Measurements from ENCODE around the gene BPTF.

DNA sequence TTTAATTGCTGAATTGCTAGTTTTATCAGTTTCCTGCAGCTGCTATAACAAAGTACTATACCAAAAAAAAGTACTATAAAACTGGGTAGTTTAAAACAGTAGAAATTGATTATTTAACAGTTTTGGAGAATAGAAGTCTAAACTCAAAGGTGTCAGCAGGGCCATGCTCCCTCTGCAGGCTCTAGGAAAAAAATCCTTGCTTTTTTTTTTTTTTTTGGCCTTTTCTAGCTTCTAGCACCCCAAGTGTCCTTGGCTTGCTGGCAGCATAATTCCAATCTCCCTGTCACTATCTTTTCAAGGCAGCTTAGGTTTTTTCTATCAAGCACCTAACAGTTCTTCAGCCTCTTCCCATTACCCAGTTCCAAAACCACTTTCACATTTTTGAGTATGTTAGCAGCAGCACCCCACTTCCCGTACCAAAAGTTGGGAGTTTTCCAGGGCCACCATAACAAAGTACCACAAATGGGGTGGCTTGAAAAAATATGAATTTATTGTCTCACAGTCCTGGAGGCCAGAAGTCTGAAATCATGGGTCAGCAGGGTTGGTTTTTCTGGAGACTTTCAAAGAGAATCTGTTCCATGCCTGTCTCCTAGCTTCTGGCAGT lies 37.4 kb downstream of the BPTF start:
- TF ChIP-seq EZH2phosphoT487 (IDR thresholded peaks at IDR 0.05; ENCODE audit: insufficient read depth, low read depth) (no peak), EZH2 (IDR thresholded peaks at IDR 0.05; ENCODE audit: insufficient read depth, poor library complexity, severe bottlenecking) (no peak)

Data from GM23248 (cell line).